PC-3 (cell line): ENCODE results near the gene SLC24A3. TPM values are rescaled to one million over a fixed set of nuclear protein-coding genes. Genes with fewer than 3 reads are reported as not detected.

Source experiments
- ATAC-seq: fragments of 200-7000 bp; cut with Tn5 transposase; 2 replicates; pipeline ENCODE4 v1.9.1; 2020; ENCODE audit warnings: mild to moderate bottlenecking, moderate library complexity
- BruUV-seq: library from RNA; stranded (reverse); fragments of 400-500 nt; replicated peaks from 2 replicates; lab custom pipeline; 2021; lab: Mats Ljungman, UMichigan
- CTCF ChIA-PET: fragments of 300-600 bp; sonication (Branson Sonifier 250); formaldehyde crosslinking; loops from one replicate; lab custom pipeline; 2022; ENCODE audit warnings: antibody characterized with exemption; lab: Charles Lee
- POLR2A ChIA-PET: fragments of 300-600 bp; sonication (Branson Sonifier 250); formaldehyde crosslinking; loops from one replicate; lab custom pipeline; 2022; ENCODE audit warnings: antibody characterized with exemption; ENCODE audit not compliant: unreplicated experiment; lab: Charles Lee
- DNase-seq: peaks from one replicate; pipeline ENCODE4 v3.0.0-alpha.2; 2015
- H2AFZ ChIP-seq: fragments of 300-600 bp; sonication (generic); 2 replicates; pipeline ENCODE4 v1.6.0; 2016; ENCODE audit warnings: antibody characterized with exemption, low read length
- H3F3A ChIP-seq: fragments of 300-600 bp; sonication (generic); one replicate; pipeline ENCODE4 v1.6.0; 2017; ENCODE audit warnings: antibody characterized with exemption, low read length, control low read depth, mild to moderate bottlenecking; ENCODE audit not compliant: unreplicated experiment
- H3K27ac ChIP-seq: fragments of 300-600 bp; sonication (generic); 2 replicates; pipeline ENCODE4 v1.5.1; 2016; ENCODE audit warnings: mild to moderate bottlenecking, low read length
- H3K27me3 ChIP-seq: fragments of 300-600 bp; sonication (generic); 2 replicates; pipeline ENCODE4 v1.6.1; 2016; ENCODE audit warnings: low read length, mixed read lengths
- H3K36me3 ChIP-seq: fragments of 300-600 bp; sonication (generic); 2 replicates; pipeline ENCODE4 v1.6.1; 2016; ENCODE audit warnings: low read depth, mixed run types, low read length, mixed read lengths
- H3K4me1 ChIP-seq: fragments of 300-600 bp; sonication (generic); 2 replicates; pipeline ENCODE4 v1.5.1; 2016; ENCODE audit warnings: low read length; ENCODE audit not compliant: insufficient read depth
- H3K4me2 ChIP-seq: fragments of 300-600 bp; sonication (generic); 2 replicates; pipeline ENCODE4 v1.6.0; 2016; ENCODE audit warnings: low read length
- H3K4me3 ChIP-seq: fragments of 300-600 bp; sonication (generic); 2 replicates; pipeline ENCODE4 v1.5.1; 2016; ENCODE audit warnings: mild to moderate bottlenecking, low read length, mixed read lengths
- H3K79me2 ChIP-seq: fragments of 300-600 bp; sonication (generic); 2 replicates; pipeline ENCODE4 v1.6.1; 2017; ENCODE audit warnings: low read length, mixed read lengths
- H3K9ac ChIP-seq: fragments of 300-600 bp; sonication (generic); 2 replicates; pipeline ENCODE4 v1.6.0; 2016; ENCODE audit warnings: mild to moderate bottlenecking, low read length
- H3K9me2 ChIP-seq: fragments of 300-600 bp; sonication (generic); replicated peaks from 2 replicates; pipeline ENCODE4 v1.6.1; 2016; ENCODE audit warnings: mixed run types, low read length, mixed read lengths
- H3K9me3 ChIP-seq: fragments of 300-600 bp; sonication (generic); 2 replicates; pipeline ENCODE4 v1.6.1; 2016; ENCODE audit warnings: low read length, mixed read lengths
- H4K20me1 ChIP-seq: fragments of 300-600 bp; sonication (generic); 2 replicates; pipeline ENCODE4 v1.6.1; 2016; ENCODE audit warnings: low read length, mixed read lengths
- EZH2 ChIP-seq: fragments of 300-600 bp; sonication (generic); IDR thresholded peaks from one replicate; pipeline ENCODE4 v1.6.1; 2017; ENCODE audit warnings: antibody characterized with exemption, mild to moderate bottlenecking, low read length; ENCODE audit not compliant: unreplicated experiment
- EZH2phosphoT487 ChIP-seq: fragments of 300-600 bp; sonication (generic); IDR thresholded peaks from 2 replicates; pipeline ENCODE4 v1.6.1; 2018; ENCODE audit warnings: mild to moderate bottlenecking, antibody characterized with exemption, low read length, borderline replicate concordance
- intact Hi-C: fragments of 100-400 bp; cut with micrococcal nuclease; formaldehyde crosslinking; loops from 2 replicates; pipeline ENCODE4 v1.9.0; 2023
- total RNA-seq: library from RNA; depleted of rRNA; stranded (reverse); fragments of >200 nt; gene quantifications from 2 replicates; pipeline ENCODE4 v1.2.3, GENCODE V29; 2014
- TF ChIP-seq, protein P1 (sequence below): fragments of 300-600 bp; sonication (generic); conservative IDR thresholded peaks from 2 replicates; pipeline ENCODE4 v1.5.1; 2017; ENCODE audit warnings: antibody characterized with exemption, low read depth, mild to moderate bottlenecking, low read length

SLC24A3 gene
- total RNA-seq, 1 experiment from 2014 or later, result 0.11 TPM

- Histone ChIP-seq H3F3A (no peaks in the 10 kb centered on the region), H3K4me2 (no peak overlapping the region), H3K4me3 (no peak overlapping the region), H3K9me3 (no peaks in the 10 kb centered on the region), H3K79me2 (no peaks in the 10 kb centered on the region), H3K36me3 (no peaks in the 10 kb centered on the region), H3K27ac (no peak overlapping the region), H2AFZ (no peak overlapping the region), H3K4me1 (no peaks in the 10 kb centered on the region), H3K9me2 (no peaks in the 10 kb centered on the region), H4K20me1 (no peaks in the 10 kb centered on the region), H3K27me3 (peaks cover 38% of the 10 kb centered on the region; the same call in 1 of the 2 replicates), H3K9ac (no peak overlapping the region)
- BruUV-seq, result no TSS peak
- TF ChIP-seq EZH2phosphoT487 (no peak), EZH2 (no peak)
- TF ChIP-seq, protein P1, sequence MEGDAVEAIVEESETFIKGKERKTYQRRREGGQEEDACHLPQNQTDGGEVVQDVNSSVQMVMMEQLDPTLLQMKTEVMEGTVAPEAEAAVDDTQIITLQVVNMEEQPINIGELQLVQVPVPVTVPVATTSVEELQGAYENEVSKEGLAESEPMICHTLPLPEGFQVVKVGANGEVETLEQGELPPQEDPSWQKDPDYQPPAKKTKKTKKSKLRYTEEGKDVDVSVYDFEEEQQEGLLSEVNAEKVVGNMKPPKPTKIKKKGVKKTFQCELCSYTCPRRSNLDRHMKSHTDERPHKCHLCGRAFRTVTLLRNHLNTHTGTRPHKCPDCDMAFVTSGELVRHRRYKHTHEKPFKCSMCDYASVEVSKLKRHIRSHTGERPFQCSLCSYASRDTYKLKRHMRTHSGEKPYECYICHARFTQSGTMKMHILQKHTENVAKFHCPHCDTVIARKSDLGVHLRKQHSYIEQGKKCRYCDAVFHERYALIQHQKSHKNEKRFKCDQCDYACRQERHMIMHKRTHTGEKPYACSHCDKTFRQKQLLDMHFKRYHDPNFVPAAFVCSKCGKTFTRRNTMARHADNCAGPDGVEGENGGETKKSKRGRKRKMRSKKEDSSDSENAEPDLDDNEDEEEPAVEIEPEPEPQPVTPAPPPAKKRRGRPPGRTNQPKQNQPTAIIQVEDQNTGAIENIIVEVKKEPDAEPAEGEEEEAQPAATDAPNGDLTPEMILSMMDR, result no peak
- DNase-seq (no peak), ATAC-seq (no peak)
- ChIA-PET CTCF (no interaction called here), POLR2A (no interaction called here)
- intact Hi-C loops, result no loop called here
Measured at GRCh38 chr20:19414600-19414999, 202.2 kb downstream of the SLC24A3 start.

DNA sequence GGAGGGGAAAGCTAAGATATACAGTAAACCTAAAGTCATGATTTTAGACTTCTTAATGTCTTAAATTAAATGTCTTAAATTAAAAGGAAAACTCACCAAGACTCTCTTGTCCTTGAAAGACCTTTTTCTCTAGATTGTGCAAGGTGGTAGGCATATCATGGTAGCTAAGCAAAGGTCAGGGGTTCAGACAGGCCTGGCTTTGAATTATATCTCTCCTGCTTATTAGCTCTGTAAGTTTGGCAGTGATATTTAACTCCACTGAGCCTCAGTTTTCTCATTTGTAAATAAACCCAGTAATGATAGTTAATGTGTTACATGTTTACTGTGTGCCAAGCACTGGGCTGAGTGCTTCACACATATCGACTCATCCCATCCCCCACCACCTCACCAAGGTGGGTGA lies 203.3 kb downstream of the SLC24A3 start:
- ATAC-seq, result no peak
- no peaks in the 10 kb centered on the region for H3K9me2 ChIP-seq
- no TSS peak for BruUV-seq
- no peak overlapping the region for H3K4me3 ChIP-seq
- intact Hi-C loops, result no loop called here
- POLR2A ChIA-PET, result no interaction called here
- H3K4me1 ChIP-seq, result no peaks in the 10 kb centered on the region
- peaks cover 37% of the 10 kb centered on the region; the same call in 1 of the 2 replicates for H3K27me3 ChIP-seq
- H3K27ac ChIP-seq, result no peak overlapping the region
- no peaks in the 10 kb centered on the region for H3K36me3 ChIP-seq
- H3F3A ChIP-seq, result no peaks in the 10 kb centered on the region
- no peak overlapping the region for H3K9ac ChIP-seq
- H2AFZ ChIP-seq, result no peak overlapping the region
- H4K20me1 ChIP-seq, result no peaks in the 10 kb centered on the region
- no peak for TF ChIP-seq EZH2
- no peak for TF ChIP-seq EZH2phosphoT487
- TF ChIP-seq, protein P1, result no peak
- DNase-seq, result no peak
- no peaks in the 10 kb centered on the region for H3K9me3 ChIP-seq
- H3K79me2 ChIP-seq, result no peaks in the 10 kb centered on the region
- CTCF ChIA-PET, result no interaction called here
- H3K4me2 ChIP-seq, result no peak overlapping the region

DNA sequence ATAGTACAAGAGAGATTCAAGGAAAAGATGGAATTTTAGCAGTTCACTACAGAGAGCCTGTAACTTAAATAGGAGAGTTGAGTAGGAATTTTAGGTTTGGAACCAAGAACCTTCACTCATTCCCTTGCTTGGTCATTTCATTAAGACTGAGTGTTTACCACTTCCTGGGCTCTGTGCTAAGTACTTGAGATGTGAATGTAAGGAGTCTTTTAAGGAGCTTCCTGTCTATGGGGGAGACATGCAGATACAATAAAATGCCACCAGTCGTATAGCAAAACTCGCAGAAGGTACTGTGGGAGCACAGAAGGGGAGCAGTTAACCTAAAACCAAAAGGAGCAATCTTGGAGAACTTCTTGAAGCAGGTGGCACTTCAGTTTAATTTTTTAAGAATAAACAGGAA lies 204.2 kb downstream of the SLC24A3 start:
- no peaks in the 10 kb centered on the region for H4K20me1 ChIP-seq
- no peak overlapping the region for H2AFZ ChIP-seq
- H3K9ac ChIP-seq, result no peak overlapping the region
- intact Hi-C loops, result no loop called here
- ATAC-seq (no peak), DNase-seq (no peak)
- H3K4me1 ChIP-seq, result no peaks in the 10 kb centered on the region
- H3K9me2 ChIP-seq, result no peaks in the 10 kb centered on the region
- no peaks in the 10 kb centered on the region for H3K36me3 ChIP-seq
- no peaks in the 10 kb centered on the region for H3F3A ChIP-seq
- no peaks in the 10 kb centered on the region for H3K79me2 ChIP-seq
- no peak overlapping the region for H3K4me2 ChIP-seq
- TF ChIP-seq EZH2, result no peak
- TF ChIP-seq, protein P1, result no peak
- no peak for TF ChIP-seq EZH2phosphoT487
- no TSS peak for BruUV-seq
- H3K9me3 ChIP-seq, result no peaks in the 10 kb centered on the region
- CTCF ChIA-PET, result no interaction called here
- H3K27ac ChIP-seq, result no peak overlapping the region
- POLR2A ChIA-PET, result no interaction called here
- H3K27me3 ChIP-seq, result peaks cover 33% of the 10 kb centered on the region
- H3K4me3 ChIP-seq, result no peak overlapping the region
